NCI-H1105 treated with DMSO at 0.1 percent for 48 hours (cell line): ENCODE results near the gene FITM1.

Source experiments
- DNase-seq: peaks from one replicate; lab custom pipeline; 2025; lab: John Stamatoyannopoulos, UW

The FITM1 gene

DNA sequence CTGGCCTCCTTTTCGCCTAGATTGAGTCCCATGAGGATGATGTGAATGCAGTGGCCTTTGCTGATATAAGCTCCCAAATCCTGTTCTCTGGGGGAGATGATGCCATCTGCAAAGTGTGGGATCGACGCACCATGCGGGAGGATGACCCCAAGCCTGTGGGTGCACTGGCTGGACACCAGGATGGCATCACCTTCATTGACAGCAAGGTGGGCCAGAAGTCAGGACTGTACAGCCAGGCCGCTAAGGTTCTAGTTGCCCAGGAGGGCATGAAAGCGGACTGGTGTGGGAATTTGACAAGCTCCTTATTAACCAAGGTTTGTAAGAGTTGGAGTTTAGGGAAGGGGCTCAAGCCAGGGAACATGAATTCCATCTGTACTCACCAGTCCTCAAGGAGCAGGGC is 10.8 kb upstream of the FITM1 start:
- DNase-seq = no peak

DNA sequence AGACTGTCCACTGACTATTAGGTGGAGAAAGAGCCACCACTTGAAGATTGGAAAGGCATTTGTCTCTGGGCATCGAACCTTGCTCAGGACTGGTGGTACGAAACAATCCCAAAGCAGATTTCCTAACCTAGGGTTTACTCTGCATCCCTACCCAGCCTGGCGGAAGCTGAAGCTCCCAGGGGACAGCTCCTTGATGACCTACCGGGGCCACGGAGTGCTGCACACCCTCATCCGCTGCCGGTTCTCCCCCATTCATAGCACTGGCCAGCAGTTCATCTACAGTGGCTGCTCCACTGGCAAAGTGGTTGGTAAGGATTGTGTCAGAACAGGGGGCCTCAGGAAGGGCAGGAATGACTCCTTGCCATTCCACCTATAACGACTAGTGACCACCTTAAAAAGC is 9.2 kb upstream of the FITM1 start:
- no peak for DNase-seq

DNA sequence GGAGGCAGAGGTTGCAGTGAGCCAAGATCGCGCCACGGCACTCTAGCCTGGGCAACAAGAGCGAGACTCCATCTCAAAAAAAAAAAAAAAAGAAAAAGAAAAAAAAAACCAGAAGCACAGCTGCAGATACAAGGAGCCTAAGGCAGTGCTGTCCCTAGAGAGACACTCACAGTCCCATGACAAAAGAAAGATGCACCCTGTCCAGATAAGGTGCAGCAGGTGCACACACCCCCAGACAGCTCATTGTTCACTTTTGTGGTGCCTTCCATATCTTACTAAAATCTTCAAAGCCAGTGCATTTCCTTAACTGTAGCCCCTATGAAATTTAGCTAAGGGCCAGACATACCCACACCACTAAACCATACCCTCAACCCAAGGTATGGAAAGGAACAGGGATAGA is 8.0 kb upstream of the FITM1 start:
- no peak for DNase-seq

DNA sequence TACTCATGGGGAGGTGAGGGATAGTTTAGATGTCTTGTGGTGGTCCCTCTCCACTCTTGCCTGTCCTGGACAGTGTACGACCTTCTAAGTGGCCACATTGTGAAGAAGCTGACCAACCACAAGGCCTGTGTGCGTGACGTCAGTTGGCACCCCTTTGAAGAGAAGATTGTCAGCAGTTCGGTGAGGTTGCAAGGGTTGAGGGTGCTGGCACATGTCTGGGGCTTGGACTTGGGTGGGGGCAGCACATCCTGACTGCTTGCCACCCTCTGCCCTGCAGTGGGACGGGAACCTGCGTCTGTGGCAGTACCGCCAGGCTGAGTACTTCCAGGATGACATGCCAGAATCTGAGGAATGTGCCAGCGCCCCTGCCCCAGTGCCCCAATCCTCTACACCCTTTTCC is 7.6 kb upstream of the FITM1 start:
- DNase-seq = no peak

DNA sequence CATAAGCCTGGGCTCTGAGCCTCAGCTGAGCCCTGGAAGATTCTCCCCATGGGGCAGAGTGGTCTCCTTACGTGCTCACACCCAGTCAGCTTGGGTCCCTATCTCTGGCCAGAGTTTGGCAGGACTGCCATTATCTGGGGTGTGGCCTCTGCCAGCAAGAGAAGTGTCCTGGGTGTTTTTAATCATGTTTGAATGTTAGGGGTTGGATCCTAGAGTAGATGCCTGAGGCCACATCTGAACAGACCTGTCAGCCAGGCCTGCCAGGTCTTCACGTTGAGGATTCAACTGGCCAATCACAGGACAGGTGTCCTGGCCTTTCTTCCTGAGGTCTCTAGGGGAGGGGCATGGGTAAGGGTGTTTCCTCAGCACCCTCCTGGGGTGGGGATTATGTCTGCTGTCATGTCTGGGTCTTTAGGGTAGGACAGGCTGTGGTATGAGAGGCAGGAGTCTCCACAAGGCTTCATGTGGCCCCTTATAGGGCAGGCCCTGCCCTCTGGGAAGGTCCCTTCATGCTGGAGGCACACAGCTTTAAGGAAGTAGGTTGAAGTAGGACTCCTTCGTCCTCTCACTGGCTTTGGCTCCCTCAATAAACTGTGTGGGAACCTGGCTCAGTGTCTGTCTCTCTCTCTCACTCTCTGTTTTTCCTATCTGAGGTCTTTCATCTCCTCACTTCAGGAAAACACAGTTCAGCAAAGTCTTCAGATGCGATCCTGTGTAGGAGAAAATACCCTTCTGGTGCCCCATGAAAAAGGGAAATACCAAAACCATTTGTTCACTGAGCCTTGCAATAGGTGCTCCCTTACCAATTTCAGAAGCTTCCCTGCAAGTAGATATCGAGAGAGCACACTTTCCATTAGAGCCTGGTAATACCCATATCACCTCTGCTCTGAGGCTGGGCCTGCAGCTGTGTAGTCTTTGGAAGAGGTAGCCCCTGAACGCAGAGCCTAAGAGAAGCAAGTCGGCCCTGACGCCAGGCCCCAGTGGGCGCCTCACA is 6.7 kb upstream of the FITM1 start:
- DNase-seq = no peak

DNA sequence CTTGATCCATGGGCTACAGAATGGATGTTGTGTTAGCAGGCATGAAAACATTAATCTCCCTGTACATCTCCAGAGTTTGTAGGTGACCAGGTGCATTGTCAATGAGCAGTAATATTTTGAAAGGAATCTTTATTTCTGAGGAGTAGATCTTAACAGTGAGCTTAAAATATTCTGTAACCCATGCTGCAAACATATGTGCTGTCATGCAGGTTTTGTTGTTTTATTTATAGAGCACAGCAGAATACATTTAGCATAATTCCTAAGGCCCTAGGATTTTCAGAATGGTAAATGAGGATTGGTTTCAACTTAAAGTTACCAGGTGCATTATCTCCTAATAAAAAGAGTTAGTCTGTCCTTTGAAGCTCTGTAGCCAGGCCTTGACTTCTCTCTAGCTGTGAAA is 3.5 kb upstream of the FITM1 start:
- no peak for DNase-seq

DNA sequence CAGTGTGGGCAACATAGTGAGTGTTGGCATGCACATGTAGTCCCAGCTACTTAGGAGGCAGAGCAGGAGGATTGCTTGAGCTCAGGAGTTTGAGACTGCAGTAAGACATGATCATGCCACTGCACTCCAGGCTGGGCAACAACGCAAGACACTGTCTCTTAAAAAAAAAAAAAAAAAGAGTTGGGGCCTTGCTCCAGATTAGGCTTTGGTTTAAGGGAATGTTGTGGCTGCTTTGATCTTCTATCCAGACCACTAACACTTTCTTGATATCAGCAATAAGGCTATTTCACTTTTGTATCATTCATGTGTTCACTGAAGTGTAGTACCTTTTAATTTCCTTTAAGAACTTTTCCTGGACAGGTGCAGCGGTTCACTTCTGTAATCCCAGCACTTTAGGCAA is 2.8 kb upstream of the FITM1 start:
- no peak for DNase-seq

DNA sequence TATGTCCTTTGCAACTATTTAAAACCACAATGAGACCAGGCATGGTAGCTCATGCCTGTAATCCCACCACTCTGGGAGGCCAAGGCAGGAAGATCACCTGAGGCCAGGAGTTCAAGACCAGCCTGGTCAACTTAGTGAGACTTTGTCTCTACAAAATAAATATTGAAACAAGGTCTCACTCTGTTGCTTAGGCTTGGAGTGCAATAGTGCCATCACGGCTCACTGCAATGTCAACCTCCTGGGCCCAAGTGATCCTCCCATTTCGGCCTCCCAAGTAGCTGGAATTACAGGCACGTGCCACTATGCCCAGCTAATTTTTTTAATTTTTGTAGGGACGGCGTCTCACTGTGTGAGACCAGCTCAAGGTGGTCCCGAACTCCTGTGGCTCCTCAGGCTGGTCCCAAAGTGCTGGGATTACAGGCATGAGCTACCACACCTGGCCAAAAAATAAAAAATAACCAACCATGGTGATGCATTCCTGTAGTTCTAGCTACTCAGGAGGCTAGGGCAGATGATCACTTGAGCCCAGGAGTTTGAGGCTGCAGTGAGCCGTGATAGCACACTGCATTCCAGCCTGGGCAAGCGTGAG is 955 bp upstream of the FITM1 start:
- no peak for DNase-seq

DNA sequence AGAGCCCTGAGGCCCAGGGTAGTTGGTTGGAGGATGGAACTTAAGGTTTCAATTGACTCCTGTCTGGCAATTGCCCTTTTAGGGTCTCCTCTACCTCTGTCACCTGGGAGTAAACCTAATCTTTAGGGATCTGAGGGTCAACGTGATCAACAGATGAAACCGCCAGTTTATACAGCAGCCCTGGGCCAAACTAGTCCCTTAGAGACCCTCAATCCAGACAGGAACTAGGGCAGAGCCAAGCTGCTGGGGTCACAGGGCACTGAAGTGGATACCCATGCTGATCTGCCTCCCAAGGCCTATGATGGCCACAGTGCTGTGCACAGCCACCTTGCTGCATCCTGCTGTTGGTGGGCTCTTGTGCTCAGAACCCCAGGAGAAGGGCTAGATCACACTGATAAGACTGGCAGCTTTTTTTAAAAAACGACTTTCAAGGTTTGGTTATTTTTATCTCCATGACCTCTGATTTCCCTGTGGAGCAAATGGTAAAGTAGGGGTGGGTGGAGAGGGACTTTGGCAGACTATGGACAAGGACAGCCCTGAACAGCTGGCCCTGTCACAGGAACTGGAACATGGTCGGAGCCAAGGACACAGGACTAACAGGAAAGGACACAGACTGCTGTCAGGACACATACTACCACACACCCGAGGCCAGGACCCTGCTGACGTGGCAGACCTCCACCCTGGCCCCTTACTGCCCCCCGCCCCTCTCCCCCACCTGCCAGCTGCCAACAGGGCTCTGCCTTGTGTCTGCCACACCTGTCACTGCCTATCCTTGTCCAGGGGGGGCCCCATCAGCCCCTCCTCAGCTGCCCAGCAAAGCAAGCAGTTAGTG is 474 bp downstream of the FITM1 start:
- no peak for DNase-seq

DNA sequence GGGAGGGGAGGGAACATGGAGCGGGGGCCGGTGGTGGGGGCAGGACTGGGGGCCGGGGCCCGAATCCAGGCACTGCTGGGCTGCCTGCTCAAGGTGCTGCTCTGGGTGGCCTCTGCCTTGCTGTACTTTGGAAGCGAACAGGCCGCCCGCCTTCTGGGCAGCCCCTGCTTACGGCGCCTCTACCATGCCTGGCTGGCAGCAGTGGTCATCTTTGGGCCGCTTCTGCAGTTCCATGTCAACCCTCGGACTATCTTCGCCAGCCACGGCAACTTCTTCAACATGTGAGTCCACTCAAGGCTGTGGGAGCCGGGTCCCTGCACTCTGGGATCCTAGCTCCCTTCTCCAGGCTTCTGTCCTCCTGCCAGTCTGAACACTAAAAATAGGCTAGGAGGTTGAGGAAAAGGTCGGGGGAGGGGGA is 1.1 kb downstream of the FITM1 start:
- no peak for DNase-seq

DNA sequence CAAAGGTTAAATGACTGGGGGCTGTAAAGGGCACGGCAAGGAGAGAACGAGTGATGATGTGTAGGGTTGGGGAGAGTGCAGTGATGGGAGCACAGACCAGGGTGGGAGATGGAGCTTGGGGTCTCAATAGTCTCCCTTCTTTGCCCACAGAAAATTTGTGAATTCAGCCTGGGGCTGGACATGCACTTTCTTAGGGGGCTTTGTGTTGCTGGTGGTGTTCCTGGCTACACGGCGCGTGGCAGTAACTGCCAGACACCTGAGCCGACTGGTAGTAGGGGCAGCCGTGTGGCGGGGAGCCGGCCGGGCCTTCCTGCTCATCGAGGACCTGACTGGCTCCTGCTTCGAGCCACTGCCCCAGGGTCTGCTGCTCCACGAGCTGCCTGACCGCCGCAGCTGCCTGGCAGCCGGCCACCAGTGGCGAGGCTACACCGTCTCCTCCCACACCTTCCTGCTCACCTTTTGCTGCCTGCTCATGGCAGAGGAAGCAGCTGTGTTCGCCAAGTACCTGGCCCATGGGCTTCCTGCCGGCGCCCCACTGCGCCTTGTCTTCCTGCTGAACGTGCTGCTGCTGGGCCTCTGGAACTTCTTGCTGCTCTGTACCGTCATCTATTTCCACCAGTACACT is 1.7 kb downstream of the FITM1 start:
- DNase-seq = peak; percentile 66

DNA sequence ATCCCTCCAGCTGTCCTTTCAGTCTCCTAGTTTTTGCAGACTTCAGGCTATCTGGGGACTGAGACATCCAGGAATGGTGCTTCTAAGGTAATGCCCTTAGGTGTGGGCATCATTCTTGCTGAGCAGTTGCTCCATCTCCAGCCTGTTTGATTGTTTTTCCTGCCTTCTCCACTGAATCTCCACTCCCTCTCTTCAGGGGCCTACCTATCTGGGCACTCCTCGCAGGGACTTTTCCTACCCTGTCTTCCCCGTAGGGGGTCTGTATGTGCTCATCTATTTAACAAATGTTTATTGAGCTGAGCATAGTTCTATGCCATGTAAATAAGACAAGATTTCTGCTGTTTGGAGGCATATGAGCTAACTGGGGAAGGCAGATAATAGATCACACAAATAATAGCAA is 2.5 kb downstream of the FITM1 start:
- DNase-seq = no peak

DNA sequence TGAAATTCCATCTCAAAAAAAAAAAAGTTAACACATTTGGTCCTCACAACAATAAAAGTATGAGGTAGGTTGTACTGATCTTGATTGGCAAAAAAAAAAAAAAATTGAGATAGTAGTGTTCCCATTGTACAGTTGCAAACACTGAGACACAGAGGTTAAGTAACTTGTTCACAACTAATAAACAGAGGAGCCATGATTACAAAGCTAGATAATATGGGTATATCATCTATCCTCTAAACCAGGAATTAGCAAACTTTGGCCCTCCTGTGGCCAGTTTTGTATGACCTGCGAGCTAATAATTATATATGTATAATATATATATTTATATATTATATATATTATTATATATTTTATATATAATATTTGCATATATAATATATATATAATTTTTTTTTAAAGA is 3.3 kb downstream of the FITM1 start:
- DNase-seq = no peak

DNA sequence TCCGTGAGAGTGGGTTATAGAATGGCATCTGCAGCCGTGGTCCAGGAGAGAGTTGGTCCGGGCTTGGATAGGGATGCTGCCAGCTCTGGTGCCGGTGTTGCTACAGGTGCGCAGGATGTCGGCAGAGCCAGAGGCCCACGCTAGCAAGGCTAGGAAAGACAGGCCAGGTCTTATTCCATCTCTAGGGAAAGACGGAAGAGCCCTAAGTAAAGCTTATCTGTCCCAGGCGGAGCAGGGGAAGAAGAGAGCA is 5.0 kb downstream of the FITM1 start:
- no peak for DNase-seq

DNA sequence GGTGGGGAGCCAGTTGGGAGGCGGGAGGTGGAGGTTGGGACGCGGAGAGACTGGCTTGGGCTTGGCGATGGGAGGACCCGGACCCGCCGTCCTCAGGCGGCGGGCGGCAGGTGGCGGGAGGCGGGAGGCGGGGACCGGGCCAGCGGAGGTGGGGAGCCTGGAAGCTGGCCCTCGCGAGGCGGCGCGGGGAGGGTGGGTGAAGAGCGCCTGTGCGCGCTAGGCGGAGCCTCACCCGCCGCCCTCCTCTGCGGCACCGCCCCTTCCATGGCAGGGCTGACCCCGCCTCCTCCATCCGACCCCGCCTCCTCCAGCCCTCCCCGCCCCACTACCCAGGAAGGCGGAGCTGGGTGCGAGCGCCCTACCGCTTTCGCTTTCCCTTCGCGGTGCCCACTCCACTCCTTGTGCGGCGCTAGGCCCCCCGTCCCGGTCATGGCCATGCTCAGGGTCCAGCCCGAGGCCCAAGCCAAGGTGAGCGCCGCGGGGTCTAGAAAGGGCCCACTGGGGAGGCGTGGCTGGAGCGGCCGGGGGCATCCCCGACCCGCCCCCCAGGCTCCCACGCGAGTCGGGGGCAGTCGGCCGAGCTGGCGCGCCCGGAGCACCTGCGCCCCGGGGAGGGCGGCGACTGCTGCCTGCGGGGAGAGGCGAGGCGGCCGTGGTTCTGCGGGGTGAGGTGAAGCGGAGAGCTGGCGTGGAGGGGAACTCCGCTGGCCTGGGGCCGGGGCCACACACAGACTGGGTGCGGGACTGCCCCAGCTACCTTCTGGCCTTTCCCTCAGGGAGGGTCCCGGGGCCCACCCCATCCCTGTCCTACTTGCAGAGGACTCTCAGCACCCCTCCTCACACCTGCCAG is 5.6 kb downstream of the FITM1 start, which contains the start of gene PSME1:
Gene PSME1 (plus strand): TSS at position 361 of the 850 bp plus-strand sequence. CDS start 69 bp downstream, at position 430.
- DNase-seq = peak; percentile 92

DNA sequence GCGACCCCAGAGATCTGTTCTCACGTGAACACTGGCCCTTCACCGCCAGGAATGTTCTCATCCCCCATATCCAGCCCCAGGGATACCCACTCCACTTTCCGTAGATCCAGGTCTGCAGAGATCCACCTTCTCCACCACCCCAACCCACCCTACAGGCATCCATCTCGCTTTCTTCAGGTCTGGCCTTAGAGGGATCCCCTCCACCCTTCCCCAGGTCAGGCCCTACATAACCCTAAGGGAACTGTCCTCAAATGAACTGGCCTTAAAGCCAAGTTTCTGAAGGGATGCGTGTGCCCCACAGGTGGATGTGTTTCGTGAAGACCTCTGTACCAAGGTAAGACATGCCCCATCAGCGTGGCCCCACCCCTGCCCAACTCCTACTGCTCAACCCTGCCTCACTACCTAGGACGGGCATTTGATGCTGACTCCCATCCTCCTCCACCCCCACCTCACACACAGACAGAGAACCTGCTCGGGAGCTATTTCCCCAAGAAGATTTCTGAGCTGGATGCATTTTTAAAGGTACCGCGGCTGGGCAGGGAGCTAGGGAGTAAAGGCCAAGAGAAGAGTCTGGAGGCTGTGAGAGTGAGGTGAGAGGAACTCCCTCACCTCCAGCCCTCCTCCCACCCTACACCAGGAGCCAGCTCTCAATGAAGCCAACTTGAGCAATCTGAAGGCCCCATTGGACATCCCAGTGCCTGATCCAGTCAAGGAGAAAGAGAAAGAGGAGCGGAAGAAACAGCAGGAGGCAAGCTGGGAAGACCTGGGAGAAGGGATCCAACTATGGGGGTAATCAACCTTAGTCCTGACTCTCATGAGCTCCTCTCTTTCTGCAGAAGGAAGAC is 6.4 kb downstream of the FITM1 start:
- no peak for DNase-seq

DNA sequence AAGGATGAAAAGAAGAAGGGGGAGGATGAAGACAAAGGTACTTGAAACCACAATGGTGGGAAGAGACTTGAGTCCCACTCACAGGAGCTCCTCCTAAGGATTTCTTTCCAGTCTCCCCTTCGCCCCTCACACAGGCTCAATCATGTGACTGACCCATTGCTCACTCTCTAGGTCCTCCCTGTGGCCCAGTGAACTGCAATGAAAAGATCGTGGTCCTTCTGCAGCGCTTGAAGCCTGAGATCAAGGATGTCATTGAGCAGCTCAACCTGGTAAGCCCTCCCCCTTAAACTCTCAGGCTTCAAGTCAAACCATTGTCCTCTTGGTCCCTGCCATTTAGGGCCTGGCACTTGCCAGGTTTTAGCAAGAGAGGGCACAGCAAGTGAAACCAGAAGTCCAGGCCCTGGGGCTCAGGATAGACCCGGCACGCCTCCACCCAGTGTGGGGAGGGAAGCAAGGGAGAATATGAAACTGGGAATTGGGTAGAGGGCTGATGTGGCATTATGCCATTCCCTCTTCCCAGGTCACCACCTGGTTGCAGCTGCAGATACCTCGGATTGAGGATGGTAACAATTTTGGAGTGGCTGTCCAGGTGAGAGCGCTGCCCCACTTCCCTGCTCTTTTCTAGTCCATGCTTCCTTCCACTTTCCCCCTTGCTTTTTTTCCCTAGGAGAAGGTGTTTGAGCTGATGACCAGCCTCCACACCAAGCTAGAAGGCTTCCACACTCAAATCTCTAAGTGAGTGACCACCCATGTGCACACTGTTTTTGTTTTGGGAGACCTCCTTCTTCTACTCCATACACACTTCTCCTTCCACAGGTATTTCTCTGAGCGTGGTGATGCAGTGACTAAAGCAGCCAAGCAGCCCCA is 7.3 kb downstream of the FITM1 start:
- DNase-seq = no peak

DNA sequence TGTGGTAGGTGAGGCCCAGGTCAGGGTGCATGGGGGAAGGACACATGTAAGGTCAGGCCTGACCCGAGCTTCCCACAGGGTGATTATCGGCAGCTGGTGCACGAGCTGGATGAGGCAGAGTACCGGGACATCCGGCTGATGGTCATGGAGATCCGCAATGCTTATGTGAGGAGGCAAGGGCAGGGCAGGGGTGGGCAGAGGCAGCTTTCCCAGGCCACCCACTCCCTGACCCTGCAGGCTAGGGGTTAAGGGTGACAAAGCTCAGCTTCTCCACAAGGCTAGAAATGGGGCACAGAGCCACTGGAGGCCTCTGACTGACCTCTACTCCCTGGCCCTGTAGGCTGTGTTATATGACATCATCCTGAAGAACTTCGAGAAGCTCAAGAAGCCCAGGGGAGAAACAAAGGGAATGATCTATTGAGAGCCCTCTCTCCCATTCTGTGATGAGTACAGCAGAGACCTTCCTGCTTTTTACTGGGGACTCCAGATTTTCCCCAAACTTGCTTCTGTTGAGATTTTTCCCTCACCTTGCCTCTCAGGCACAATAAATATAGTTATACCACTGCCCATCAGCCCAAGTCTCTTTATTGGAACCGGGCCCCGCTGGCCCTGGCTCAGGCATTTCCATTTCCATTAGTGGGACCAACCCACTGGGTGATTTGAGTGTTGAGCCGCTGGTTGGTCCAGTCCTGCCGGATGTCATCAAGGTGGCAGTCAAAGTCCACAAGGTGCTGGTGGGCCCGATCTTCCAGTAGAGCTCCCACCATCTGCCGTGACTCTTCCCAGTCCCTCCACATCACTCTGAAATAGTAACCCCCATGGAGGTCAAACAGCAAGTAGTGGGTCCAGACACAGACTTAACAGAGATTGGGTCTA is 8.2 kb downstream of the FITM1 start:
- no peak for DNase-seq
